ENCODE measurements around the gene IL2RA.

IL2RA gene

GRCh38 chr10:6017781-6018354 lies 44.3 kb downstream of the IL2RA start:
- no peak for DNase-seq
- no peak overlapping the region for H3K27ac ChIP-seq (ENCODE audit: insufficient read depth, low read length, poor library complexity, severe bottlenecking)
- H3K9me3 ChIP-seq (ENCODE audit: control insufficient read depth, low read length), result no peaks in the 10 kb centered on the region
- H3K36me3 ChIP-seq (ENCODE audit: control insufficient read depth, insufficient read depth, low read length), result peaks cover 65% of the 10 kb centered on the region
- H3K4me3 ChIP-seq (ENCODE audit: insufficient read depth, low read depth, low read length, poor library complexity, severe bottlenecking), result no peak overlapping the region
- peaks cover 14% of the 10 kb centered on the region for H3K4me1 ChIP-seq (ENCODE audit: control insufficient read depth, insufficient read depth, low read length, poor library complexity, severe bottlenecking)
- no peaks in the 10 kb centered on the region for H3K27me3 ChIP-seq (replicated peaks; ENCODE audit: control insufficient read depth, insufficient read depth, low read length, poor library complexity, severe bottlenecking)

- no peaks in the 10 kb centered on the region for H3K9me3 ChIP-seq (ENCODE audit: control insufficient read depth, low read length)
- H3K4me1 ChIP-seq (ENCODE audit: control insufficient read depth, insufficient read depth, low read length, poor library complexity, severe bottlenecking), result peaks cover 14% of the 10 kb centered on the region
- peaks cover 49% of the 10 kb centered on the region for H3K36me3 ChIP-seq (ENCODE audit: control insufficient read depth, insufficient read depth, low read length)
- H3K27ac ChIP-seq (ENCODE audit: insufficient read depth, low read length, poor library complexity, severe bottlenecking), result peak overlapping the region; percentile 80
- DNase-seq, result peak; percentile 46 to 62 (median 51)
- no peaks in the 10 kb centered on the region for H3K27me3 ChIP-seq (replicated peaks; ENCODE audit: control insufficient read depth, insufficient read depth, low read length, poor library complexity, severe bottlenecking)
- H3K4me3 ChIP-seq (ENCODE audit: insufficient read depth, low read depth, low read length, poor library complexity, severe bottlenecking), result no peak overlapping the region
Measured at GRCh38 chr10:6014241-6014761, 47.9 kb downstream of the IL2RA start.

- no peak for DNase-seq
- Histone ChIP-seq H3K4me3 (ENCODE audit: insufficient read depth, low read depth, low read length, poor library complexity, severe bottlenecking) (no peak overlapping the region), H3K27ac (ENCODE audit: insufficient read depth, low read length, poor library complexity, severe bottlenecking) (peak overlapping the region; percentile 80), H3K36me3 (ENCODE audit: control insufficient read depth, insufficient read depth, low read length) (peaks cover 42% of the 10 kb centered on the region), H3K9me3 (ENCODE audit: control insufficient read depth, low read length) (no peaks in the 10 kb centered on the region), H3K4me1 (ENCODE audit: control insufficient read depth, insufficient read depth, low read length, poor library complexity, severe bottlenecking) (peaks cover 14% of the 10 kb centered on the region), H3K27me3 (replicated peaks; ENCODE audit: control insufficient read depth, insufficient read depth, low read length, poor library complexity, severe bottlenecking) (no peaks in the 10 kb centered on the region)
Measured at GRCh38 chr10:6013413-6014192, 48.6 kb downstream of the IL2RA start.

- H3K4me3 ChIP-seq (ENCODE audit: insufficient read depth, low read depth, low read length, poor library complexity, severe bottlenecking), result no peak overlapping the region
- H3K9me3 ChIP-seq (ENCODE audit: control insufficient read depth, low read length), result no peaks in the 10 kb centered on the region
- peaks cover 31% of the 10 kb centered on the region for H3K36me3 ChIP-seq (ENCODE audit: control insufficient read depth, insufficient read depth, low read length)
- no peak overlapping the region for H3K27ac ChIP-seq (ENCODE audit: insufficient read depth, low read length, poor library complexity, severe bottlenecking)
- no peak for DNase-seq
- peaks cover 14% of the 10 kb centered on the region for H3K4me1 ChIP-seq (ENCODE audit: control insufficient read depth, insufficient read depth, low read length, poor library complexity, severe bottlenecking)
- H3K27me3 ChIP-seq (replicated peaks; ENCODE audit: control insufficient read depth, insufficient read depth, low read length, poor library complexity, severe bottlenecking), result no peaks in the 10 kb centered on the region
Measured at GRCh38 chr10:6012121-6012905, 49.9 kb downstream of the IL2RA start.

DNA sequence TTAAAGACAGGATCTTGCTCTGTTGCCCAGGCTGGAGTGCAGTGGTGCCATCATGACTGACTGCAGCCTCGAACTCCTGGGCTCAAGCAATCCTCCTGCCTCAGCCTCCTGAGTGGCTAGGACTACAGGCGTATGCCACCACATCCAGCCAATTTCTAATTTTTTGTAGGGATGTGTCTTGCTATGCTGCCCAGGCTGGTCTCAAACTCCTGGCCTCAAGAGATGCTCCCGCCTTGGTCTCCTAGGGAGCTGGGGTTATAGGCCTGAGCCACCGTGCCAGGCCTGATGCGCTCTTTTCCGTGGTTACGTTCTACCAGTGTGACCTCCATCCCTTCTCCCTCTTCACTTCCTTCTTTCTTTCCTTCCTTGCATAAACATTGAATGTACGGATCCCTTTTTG lies 50.6 kb downstream of the IL2RA start:
- H3K27ac ChIP-seq (ENCODE audit: insufficient read depth, low read length, poor library complexity, severe bottlenecking), result no peak overlapping the region
- H3K9me3 ChIP-seq (ENCODE audit: control insufficient read depth, low read length), result no peaks in the 10 kb centered on the region
- no peak overlapping the region for H3K4me3 ChIP-seq (ENCODE audit: insufficient read depth, low read depth, low read length, poor library complexity, severe bottlenecking)
- DNase-seq, result no peak
- no peaks in the 10 kb centered on the region for H3K27me3 ChIP-seq (replicated peaks; ENCODE audit: control insufficient read depth, insufficient read depth, low read length, poor library complexity, severe bottlenecking)
- peaks cover 24% of the 10 kb centered on the region for H3K36me3 ChIP-seq (ENCODE audit: control insufficient read depth, insufficient read depth, low read length)
- H3K4me1 ChIP-seq (ENCODE audit: control insufficient read depth, insufficient read depth, low read length, poor library complexity, severe bottlenecking), result peaks cover 14% of the 10 kb centered on the region

GRCh38 chr10:6010569-6010968 lies 51.6 kb downstream of the IL2RA start:
- no peak for DNase-seq
- peaks cover 14% of the 10 kb centered on the region for H3K4me1 ChIP-seq (ENCODE audit: control insufficient read depth, insufficient read depth, low read length, poor library complexity, severe bottlenecking)
- H3K27me3 ChIP-seq (replicated peaks; ENCODE audit: control insufficient read depth, insufficient read depth, low read length, poor library complexity, severe bottlenecking), result no peaks in the 10 kb centered on the region
- H3K27ac ChIP-seq (ENCODE audit: insufficient read depth, low read length, poor library complexity, severe bottlenecking), result no peak overlapping the region
- peaks cover 18% of the 10 kb centered on the region for H3K36me3 ChIP-seq (ENCODE audit: control insufficient read depth, insufficient read depth, low read length)
- no peak overlapping the region for H3K4me3 ChIP-seq (ENCODE audit: insufficient read depth, low read depth, low read length, poor library complexity, severe bottlenecking)
- no peaks in the 10 kb centered on the region for H3K9me3 ChIP-seq (ENCODE audit: control insufficient read depth, low read length)

DNA sequence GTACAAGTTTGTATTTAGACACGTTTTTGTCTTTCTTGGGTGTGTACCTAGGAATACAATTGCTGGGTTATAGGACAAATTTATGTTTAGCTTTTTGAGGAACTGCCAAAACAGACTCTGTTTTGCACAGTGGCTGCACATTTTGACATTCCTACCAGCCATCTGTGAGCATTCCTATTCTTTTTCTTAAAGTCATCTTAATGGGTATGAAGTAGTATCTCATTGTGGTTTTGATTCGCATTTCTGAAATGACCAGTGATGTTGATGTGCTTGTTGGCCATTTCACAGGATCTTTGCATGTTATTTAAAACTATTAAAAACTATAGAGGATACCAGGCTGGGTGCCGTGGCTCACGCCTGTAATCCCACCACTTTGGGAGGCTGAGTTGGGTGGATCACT lies 52.2 kb downstream of the IL2RA start:
- no peak overlapping the region for H3K27ac ChIP-seq (ENCODE audit: insufficient read depth, low read length, poor library complexity, severe bottlenecking)
- peaks cover 14% of the 10 kb centered on the region for H3K36me3 ChIP-seq (ENCODE audit: control insufficient read depth, insufficient read depth, low read length)
- H3K4me1 ChIP-seq (ENCODE audit: control insufficient read depth, insufficient read depth, low read length, poor library complexity, severe bottlenecking), result peaks cover 12% of the 10 kb centered on the region
- H3K4me3 ChIP-seq (ENCODE audit: insufficient read depth, low read depth, low read length, poor library complexity, severe bottlenecking), result no peak overlapping the region
- no peak for DNase-seq
- no peaks in the 10 kb centered on the region for H3K27me3 ChIP-seq (replicated peaks; ENCODE audit: control insufficient read depth, insufficient read depth, low read length, poor library complexity, severe bottlenecking)
- no peaks in the 10 kb centered on the region for H3K9me3 ChIP-seq (ENCODE audit: control insufficient read depth, low read length)

DNA sequence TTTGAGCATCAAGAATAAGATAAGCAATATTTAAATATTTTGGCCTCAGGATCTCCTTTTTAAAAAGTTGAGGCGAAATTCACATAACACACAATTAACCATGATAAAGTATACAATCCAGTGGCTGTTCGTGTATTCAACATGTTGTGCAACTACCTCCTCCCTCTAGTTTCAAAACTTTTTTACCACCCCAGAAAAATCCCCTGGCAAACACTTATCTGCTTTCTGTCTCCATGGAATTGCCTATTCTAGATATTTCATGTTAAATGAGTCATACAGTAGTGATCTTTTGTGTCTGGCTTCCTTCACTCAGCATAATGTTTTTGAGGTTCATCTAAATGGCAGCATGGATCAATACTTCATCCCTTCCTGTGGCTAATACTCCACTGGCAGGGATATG lies 53.0 kb downstream of the IL2RA start:
- no peaks in the 10 kb centered on the region for H3K27me3 ChIP-seq (replicated peaks; ENCODE audit: control insufficient read depth, insufficient read depth, low read length, poor library complexity, severe bottlenecking)
- H3K9me3 ChIP-seq (ENCODE audit: control insufficient read depth, low read length), result no peaks in the 10 kb centered on the region
- peaks cover 14% of the 10 kb centered on the region for H3K36me3 ChIP-seq (ENCODE audit: control insufficient read depth, insufficient read depth, low read length)
- no peak overlapping the region for H3K27ac ChIP-seq (ENCODE audit: insufficient read depth, low read length, poor library complexity, severe bottlenecking)
- DNase-seq, result no peak
- peaks cover 4% of the 10 kb centered on the region for H3K4me1 ChIP-seq (ENCODE audit: control insufficient read depth, insufficient read depth, low read length, poor library complexity, severe bottlenecking)
- no peak overlapping the region for H3K4me3 ChIP-seq (ENCODE audit: insufficient read depth, low read depth, low read length, poor library complexity, severe bottlenecking)

DNA sequence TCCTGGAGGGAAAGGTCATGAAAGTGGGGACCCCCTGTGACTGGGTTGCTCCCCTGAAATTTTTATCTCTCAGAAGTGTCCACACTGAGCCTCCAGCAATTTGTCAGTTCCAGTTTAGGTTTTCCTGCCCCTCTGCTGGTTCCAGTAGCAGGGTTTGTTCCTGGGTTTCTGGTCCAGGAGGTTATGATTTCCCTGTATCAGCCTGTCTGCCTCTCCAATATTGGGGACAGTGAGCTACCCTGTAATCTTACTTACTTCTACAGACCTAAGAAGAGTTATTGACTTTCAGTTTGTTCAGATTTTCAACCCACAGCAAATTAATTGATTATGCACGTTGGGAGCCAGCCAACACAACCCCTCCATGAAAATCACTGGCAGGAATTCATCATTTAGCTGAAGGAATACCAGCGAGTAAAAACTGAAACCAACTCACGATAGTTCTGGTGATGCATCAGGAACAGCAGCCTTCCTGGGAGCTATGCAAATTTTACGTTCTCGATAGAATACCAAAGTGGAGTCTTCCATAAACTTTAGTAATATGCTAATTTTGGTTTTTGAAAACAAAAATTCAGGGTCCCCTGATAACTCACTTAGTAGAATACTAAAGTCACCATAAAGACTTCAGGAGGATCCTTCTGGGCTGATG lies 53.5 kb downstream of the IL2RA start:
- Histone ChIP-seq H3K27ac (ENCODE audit: insufficient read depth, low read length, poor library complexity, severe bottlenecking) (no peak overlapping the region), H3K4me1 (ENCODE audit: control insufficient read depth, insufficient read depth, low read length, poor library complexity, severe bottlenecking) (no peaks in the 10 kb centered on the region), H3K9me3 (ENCODE audit: control insufficient read depth, low read length) (no peaks in the 10 kb centered on the region), H3K27me3 (replicated peaks; ENCODE audit: control insufficient read depth, insufficient read depth, low read length, poor library complexity, severe bottlenecking) (no peaks in the 10 kb centered on the region), H3K36me3 (ENCODE audit: control insufficient read depth, insufficient read depth, low read length) (peaks cover 14% of the 10 kb centered on the region), H3K4me3 (ENCODE audit: insufficient read depth, low read depth, low read length, poor library complexity, severe bottlenecking) (no peak overlapping the region)
- no peak for DNase-seq

Data from effector memory CD4-positive, alpha-beta T cell (primary cell).